ENCODE measurements around the gene ENC1. TPM values are rescaled to one million over a fixed set of nuclear protein-coding genes. Genes with fewer than 3 reads are reported as not detected.
"Not testable (repeated sequence)": the region's sequence is repeated elsewhere in the genome, so short reads cannot be mapped to it uniquely, and the experiment has no call there.

Gene ENC1
- 3.2 TPM for polyA plus RNA-seq (2012; ENCODE audit: insufficient read depth, insufficient read length)

GRCh38 chr5:74640450-74640953 lies at the start of gene ENC1:
ENC1 (minus strand) TSS chr5:74640728; CDS start chr5:74636485, 4,243 bp downstream.
- peak within 1 kb of the TSS; percentile 70 for H3K4me3 ChIP-seq (ENCODE audit: low read length)
- DNase-seq (ENCODE audit: low read depth, low spot score), result peak; percentile 85

- DNase-seq (ENCODE audit: low read depth, low spot score), result no peak
- H3K4me3 ChIP-seq (ENCODE audit: low read length), result no peak overlapping the region
Measured at GRCh38 chr5:74686962-74687751, 46.6 kb upstream of the ENC1 start.

- H3K4me3 ChIP-seq (ENCODE audit: low read length), result peak overlapping the region; percentile 74
- no peak for DNase-seq (ENCODE audit: low read depth, low spot score)
Measured at GRCh38 chr5:74685979-74686631, 45.6 kb upstream of the ENC1 start.

GRCh38 chr5:74684900-74685851 lies 44.6 kb upstream of the ENC1 start, which contains the start of gene HEXB:
HEXB (plus strand) TSS chr5:74685233; CDS start chr5:74685261, 28 bp downstream.
- peak; percentile 38 for DNase-seq (ENCODE audit: low read depth, low spot score)
- H3K4me3 ChIP-seq (ENCODE audit: low read length), result peak within 1 kb of the TSS; percentile 74

GRCh38 chr5:74679966-74680365 lies 39.4 kb upstream of the ENC1 start:
- no peak for DNase-seq (ENCODE audit: low read depth, low spot score)
- no peak overlapping the region for H3K4me3 ChIP-seq (ENCODE audit: low read length)

- DNase-seq (ENCODE audit: low read depth, low spot score); H3K4me3 ChIP-seq (ENCODE audit: low read length): not testable (repeated sequence)
Measured at GRCh38 chr5:74679300-74679699, 38.8 kb upstream of the ENC1 start.

GRCh38 chr5:74678123-74678522 lies 37.6 kb upstream of the ENC1 start:
- H3K4me3 ChIP-seq (ENCODE audit: low read length), result not testable (repeated sequence)

GRCh38 chr5:74676466-74676865 lies 35.9 kb upstream of the ENC1 start:
- DNase-seq (ENCODE audit: low read depth, low spot score); H3K4me3 ChIP-seq (ENCODE audit: low read length): not testable (repeated sequence)

More at GRCh38 chr5:74678123-74678522, 37.6 kb upstream of the ENC1 start:
- DNase-seq (ENCODE audit: low read depth, low spot score), result not testable (repeated sequence)

GRCh38 chr5:74673011-74673790 lies 32.7 kb upstream of the ENC1 start:
- H3K4me3 ChIP-seq (ENCODE audit: low read length), result no peak overlapping the region
- peak; percentile 26 for DNase-seq (ENCODE audit: low read depth, low spot score)

GRCh38 chr5:74672215-74672877 lies 31.8 kb upstream of the ENC1 start:
- no peak overlapping the region for H3K4me3 ChIP-seq (ENCODE audit: low read length)
- no peak for DNase-seq (ENCODE audit: low read depth, low spot score)

- H3K4me3 ChIP-seq (ENCODE audit: low read length), result no peak overlapping the region
- no peak for DNase-seq (ENCODE audit: low read depth, low spot score)
Measured at GRCh38 chr5:74670396-74671038, 30.0 kb upstream of the ENC1 start.

- no peak overlapping the region for H3K4me3 ChIP-seq (ENCODE audit: low read length)
- no peak for DNase-seq (ENCODE audit: low read depth, low spot score)
Measured at GRCh38 chr5:74669821-74670220, 29.3 kb upstream of the ENC1 start.

GRCh38 chr5:74667396-74667795 lies 26.9 kb upstream of the ENC1 start:
- DNase-seq (ENCODE audit: low read depth, low spot score), result no peak
- H3K4me3 ChIP-seq (ENCODE audit: low read length), result no peak overlapping the region

- DNase-seq (ENCODE audit: low read depth, low spot score), result no peak
- no peak overlapping the region for H3K4me3 ChIP-seq (ENCODE audit: low read length)
Measured at GRCh38 chr5:74665816-74666215, 25.3 kb upstream of the ENC1 start.

- no peak overlapping the region for H3K4me3 ChIP-seq (ENCODE audit: low read length)
- no peak for DNase-seq (ENCODE audit: low read depth, low spot score)
Measured at GRCh38 chr5:74665273-74665672, 24.7 kb upstream of the ENC1 start.

GRCh38 chr5:74664551-74664950 lies 24.0 kb upstream of the ENC1 start:
- no peak for DNase-seq (ENCODE audit: low read depth, low spot score)
- no peak overlapping the region for H3K4me3 ChIP-seq (ENCODE audit: low read length)

GRCh38 chr5:74660873-74661272 lies 20.3 kb upstream of the ENC1 start:
- no peak for DNase-seq (ENCODE audit: low read depth, low spot score)
- no peak overlapping the region for H3K4me3 ChIP-seq (ENCODE audit: low read length)
